Cardiac fibroblast (primary cell): ENCODE measurements around the gene SUV39H2.
"Not testable (repeated sequence)": the region's sequence is repeated elsewhere in the genome, so short reads cannot be mapped to it uniquely, and the experiment has no call there.

ENCODE experiments used
- DNase-seq, 2 donors: peaks; one replicate each; pipeline versions ENCODE4 v3.0.0 to v3.0.0-alpha.2; 2010; ENCODE audit warnings: low read depth in 2 of 2
- H3K4me3 ChIP-seq, 2 donors: replicated peaks in 1 of 2; 1 replicate in 1 of 2; 2 replicates in 1 of 2; pipeline ENCODE4 v1.5.1; 2011; ENCODE audit warnings: low read depth in 2 of 2, low read length in 2 of 2, mild to moderate bottlenecking in 2 of 2, moderate library complexity in 1 of 2
- TF ChIP-seq, protein P1 (sequence below): IDR thresholded peaks from one replicate; pipeline ENCODE4 v1.5.1; 2011; ENCODE audit warnings: low read depth, mild to moderate bottlenecking, low read length, inconsistent platforms

The SUV39H2 gene

DNA sequence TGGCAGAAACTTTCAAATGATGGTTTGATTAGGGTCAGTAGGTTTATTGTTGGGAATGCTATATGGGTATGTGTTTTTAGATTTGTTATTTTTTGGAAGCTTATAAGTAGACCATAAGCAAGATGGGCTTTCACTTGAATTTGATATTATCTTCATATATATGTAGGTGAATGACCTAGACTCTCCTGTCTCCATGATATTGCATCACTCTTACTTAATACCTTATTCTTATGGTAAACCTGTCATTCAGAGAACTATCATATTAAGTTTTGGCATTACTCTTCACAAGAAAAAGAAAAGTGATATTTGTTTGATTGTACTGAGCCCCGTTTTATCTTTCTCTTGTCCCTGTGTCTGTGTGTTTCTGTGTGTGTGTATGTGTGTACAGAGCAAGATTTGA, 23.2 kb upstream of the SUV39H2 start:
- DNase-seq: no peak
- H3K4me3 ChIP-seq: no peak overlapping the region
- TF ChIP-seq, protein P1, sequence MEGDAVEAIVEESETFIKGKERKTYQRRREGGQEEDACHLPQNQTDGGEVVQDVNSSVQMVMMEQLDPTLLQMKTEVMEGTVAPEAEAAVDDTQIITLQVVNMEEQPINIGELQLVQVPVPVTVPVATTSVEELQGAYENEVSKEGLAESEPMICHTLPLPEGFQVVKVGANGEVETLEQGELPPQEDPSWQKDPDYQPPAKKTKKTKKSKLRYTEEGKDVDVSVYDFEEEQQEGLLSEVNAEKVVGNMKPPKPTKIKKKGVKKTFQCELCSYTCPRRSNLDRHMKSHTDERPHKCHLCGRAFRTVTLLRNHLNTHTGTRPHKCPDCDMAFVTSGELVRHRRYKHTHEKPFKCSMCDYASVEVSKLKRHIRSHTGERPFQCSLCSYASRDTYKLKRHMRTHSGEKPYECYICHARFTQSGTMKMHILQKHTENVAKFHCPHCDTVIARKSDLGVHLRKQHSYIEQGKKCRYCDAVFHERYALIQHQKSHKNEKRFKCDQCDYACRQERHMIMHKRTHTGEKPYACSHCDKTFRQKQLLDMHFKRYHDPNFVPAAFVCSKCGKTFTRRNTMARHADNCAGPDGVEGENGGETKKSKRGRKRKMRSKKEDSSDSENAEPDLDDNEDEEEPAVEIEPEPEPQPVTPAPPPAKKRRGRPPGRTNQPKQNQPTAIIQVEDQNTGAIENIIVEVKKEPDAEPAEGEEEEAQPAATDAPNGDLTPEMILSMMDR: no peak

DNA sequence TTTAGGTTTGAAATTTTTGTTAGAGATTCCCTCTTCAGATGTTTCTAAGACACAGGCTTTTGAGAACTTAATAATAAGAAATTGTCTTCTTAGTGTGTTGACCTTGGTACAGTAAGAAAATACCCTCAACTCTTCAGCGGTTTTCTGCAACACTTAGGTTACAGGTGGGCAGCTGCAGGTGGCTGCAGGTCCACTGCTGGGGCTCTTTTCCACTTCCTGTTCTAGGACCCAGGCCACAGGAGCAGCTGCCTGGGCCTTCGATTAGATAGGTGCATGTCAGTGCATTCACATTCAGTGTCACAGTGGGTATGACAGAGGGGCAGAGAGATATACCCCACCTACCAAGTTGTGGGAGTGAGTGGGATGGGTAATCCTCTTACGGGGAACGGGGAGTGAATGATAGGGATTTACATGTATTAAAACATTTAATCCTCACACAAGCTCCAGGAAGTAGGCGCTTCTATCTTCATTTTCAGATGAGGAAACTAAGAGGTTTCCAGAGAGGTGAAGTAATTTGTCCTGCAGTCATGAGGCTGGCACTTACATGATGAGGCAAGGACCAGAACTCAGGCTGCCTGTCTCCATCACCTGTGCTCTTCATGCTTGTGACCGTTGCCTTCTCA, 20.2 kb upstream of the SUV39H2 start:
- no peak overlapping the region for H3K4me3 ChIP-seq
- DNase-seq: no peak

DNA sequence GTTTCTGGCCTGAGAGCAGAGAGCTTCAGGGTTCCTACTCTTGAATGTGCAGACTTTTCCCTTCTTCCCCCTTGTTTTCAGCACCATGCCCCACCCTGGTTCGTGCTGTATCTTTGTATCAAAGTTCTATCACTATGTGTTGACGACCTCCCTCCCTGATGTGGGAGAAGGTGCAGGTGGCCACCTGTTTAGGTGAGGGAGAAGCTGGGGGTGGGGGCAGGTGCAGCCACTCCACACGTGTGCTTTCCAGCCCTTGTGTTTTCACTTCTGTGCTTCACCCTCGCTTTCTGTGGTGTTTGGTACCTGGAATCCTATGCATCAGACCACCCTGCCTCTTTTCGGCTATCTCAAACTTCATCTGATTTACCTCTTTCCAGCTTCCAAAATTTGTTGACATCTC, 19.6 kb upstream of the SUV39H2 start:
- TF ChIP-seq, protein P1: no peak
- DNase-seq: no peak
- no peak overlapping the region for H3K4me3 ChIP-seq

More for the DNA sequence above, 20.2 kb upstream of the SUV39H2 start:
- TF ChIP-seq, protein P1: no peak

DNA sequence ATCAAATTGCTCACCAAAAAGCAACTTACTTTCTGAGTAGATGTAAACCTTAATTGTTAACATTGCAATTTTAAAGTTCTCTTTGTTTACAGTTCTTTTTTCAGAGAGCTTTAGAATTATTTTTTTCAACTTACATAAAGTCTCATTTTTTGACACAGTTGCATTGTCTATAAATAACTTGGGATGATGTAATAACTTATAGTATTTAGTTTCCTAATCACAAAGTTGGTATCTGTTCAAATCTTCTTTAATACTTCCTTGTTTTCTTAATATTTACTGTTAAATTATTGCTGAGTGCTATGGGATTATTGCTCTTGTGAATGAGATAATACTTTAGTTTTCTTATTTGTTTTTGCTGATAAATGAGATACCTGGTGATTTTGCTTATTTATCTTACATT, 18.9 kb upstream of the SUV39H2 start:
- TF ChIP-seq, protein P1: no peak
- no peak overlapping the region for H3K4me3 ChIP-seq

DNA sequence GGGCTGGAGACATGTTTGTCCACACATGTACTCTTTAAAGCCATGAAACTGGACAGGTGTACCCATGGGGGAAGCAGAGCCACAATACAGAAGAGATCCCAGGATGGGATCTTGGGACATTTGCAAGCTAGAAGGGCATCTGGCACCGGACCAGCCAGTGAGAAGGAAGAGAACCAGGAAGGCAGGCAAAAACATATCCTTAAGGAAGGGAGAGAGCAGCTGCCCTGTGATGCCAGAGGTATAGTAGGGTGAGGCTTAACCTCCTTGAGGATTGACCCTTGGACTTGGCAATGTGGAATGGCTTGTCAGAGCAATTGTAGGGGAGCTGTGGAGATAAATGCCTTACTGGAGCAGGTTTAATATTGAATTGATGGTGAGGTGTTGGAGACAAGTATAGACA, 17.9 kb upstream of the SUV39H2 start:
- TF ChIP-seq, protein P1: no peak
- H3K4me3 ChIP-seq: no peak overlapping the region
- DNase-seq: no peak

More for the DNA sequence above, 18.9 kb upstream of the SUV39H2 start:
- DNase-seq: no peak

DNA sequence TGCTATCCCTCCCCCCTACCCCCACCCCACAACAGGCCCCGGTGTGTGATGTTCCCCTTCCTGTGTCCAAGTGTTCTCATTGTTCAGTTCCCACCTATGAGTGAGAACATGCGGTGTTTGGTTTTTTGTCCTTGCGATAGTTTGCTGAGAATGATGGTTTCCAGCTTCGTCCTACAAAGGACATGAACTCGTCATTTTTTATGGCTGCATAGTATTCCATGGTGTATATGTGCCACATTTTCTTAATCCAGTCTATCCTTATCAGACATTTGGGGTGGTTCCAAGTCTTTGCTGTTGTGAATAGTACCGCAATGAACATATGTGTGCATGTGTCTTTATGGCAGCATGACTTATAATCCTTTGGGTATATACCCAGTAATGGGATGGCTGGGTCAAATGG, 14.2 kb upstream of the SUV39H2 start:
- not testable (repeated sequence) for H3K4me3 ChIP-seq, DNase-seq

DNA sequence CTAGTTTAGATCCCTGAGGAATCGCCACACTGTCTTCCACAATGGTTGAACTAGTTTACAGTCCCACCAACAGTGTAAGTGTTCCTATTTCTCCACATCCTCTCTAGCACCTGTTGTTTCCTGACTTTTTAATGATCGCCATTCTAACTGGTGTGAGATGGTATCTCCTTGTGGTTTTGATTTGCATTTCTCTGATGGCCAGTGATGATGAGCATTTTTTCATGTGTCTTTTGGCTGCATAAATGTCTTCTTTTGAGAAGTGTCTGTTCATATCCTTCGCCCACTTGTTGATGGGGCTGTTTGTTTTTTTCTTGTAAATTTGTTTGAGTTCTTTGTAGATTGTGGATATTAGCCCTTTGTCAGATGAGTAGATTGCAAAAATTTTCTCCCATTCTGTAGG, 13.8 kb upstream of the SUV39H2 start:
- H3K4me3 ChIP-seq, DNase-seq: not testable (repeated sequence)

DNA sequence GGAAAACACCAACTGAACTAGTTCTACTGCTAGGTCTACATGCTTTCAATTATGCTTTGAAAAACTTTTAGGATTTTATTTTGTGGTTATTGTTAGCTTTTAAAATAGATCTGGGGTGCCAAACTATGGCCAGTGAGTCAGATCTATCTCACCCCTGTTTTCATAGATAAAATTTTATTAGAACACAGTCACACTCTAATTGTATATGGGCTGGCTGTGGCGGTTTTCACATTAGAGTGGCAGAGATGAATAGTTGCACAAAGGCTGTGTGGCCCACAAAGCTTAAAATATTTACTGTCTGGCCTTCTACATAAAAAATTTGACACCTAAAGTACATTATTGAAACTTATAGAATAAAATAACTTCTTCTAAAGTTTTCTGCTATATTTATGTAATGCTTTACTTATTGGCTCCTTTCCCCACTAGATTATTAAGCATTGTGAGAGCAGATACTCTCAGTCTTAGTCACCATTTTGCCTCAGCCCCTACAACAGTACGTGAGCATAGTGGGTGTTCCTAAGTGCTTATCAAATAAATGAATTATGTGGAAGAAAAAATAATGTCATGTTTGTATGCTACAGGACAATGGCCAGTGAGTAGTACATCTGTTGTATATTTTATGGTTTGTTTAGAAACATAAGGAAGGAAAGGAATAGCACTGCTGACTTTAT, 5.4 kb upstream of the SUV39H2 start:
- no peak overlapping the region for H3K4me3 ChIP-seq
- TF ChIP-seq, protein P1: no peak
- peak; percentile 74 to 75 for DNase-seq
